PFSK-1 (cell line): ENCODE results near the gene DDX24.

Experiments
- FOXP2 ChIP-seq: optimal IDR thresholded peaks from 2 replicates; pipeline ENCODE3; 2011; ENCODE audit warnings: borderline replicate concordance, control low read depth, inconsistent platforms; ENCODE audit not compliant: insufficient read depth; ENCODE audit errors: extremely low read length, extremely low read depth
- POLR2AphosphoS5 ChIP-seq: IDR thresholded peaks from 2 replicates; pipeline ENCODE4 v1.6.1; 2012; ENCODE audit warnings: low read depth, mild to moderate bottlenecking, control low read depth, low read length, moderate library complexity
- REST ChIP-seq, 2 experiments: IDR thresholded peaks; 2 replicates each; pipeline versions ENCODE4 v1.6.1 to v1.8.0; 2011 to 2012; ENCODE audit warnings: low read depth in 2 of 2, low read length in 2 of 2, control low read depth in 1 of 2, inconsistent platforms in 1 of 2, mild to moderate bottlenecking in 1 of 2, moderate library complexity in 1 of 2; ENCODE audit not compliant: insufficient read depth in 1 of 2
- SIN3A ChIP-seq: IDR thresholded peaks from 2 replicates; pipeline ENCODE4 v1.6.1; 2012; ENCODE audit warnings: mild to moderate bottlenecking, low read length, moderate library complexity, borderline replicate concordance; ENCODE audit not compliant: insufficient read depth
- TAF1 ChIP-seq: IDR thresholded peaks from 2 replicates; pipeline ENCODE4 v1.6.1; 2012; ENCODE audit warnings: low read length, control low read depth, borderline replicate concordance; ENCODE audit not compliant: insufficient read depth

Gene DDX24

GRCh38 chr14:94119071-94119470, 38.1 kb upstream of the DDX24 start:
- TF ChIP-seq FOXP2 (no peak), TAF1 (no peak), REST (IDR thresholded peaks at IDR 0.05; ENCODE audit: insufficient read depth in 1 of 2, low read depth in 2 of 2, low read length in 2 of 2) (no peak), SIN3A (no peak), POLR2AphosphoS5 (no peak)

GRCh38 chr14:94117856-94118255, 36.9 kb upstream of the DDX24 start:
- TF ChIP-seq SIN3A (no peak), TAF1 (no peak), REST (IDR thresholded peaks at IDR 0.05; ENCODE audit: insufficient read depth in 1 of 2, low read depth in 2 of 2, low read length in 2 of 2) (no peak), POLR2AphosphoS5 (no peak), FOXP2 (no peak)

GRCh38 chr14:94116701-94117100, 35.7 kb upstream of the DDX24 start:
- TF ChIP-seq TAF1 (no peak), SIN3A (no peak)

GRCh38 chr14:94115631-94116030, 34.6 kb upstream of the DDX24 start:
- no peak for TF ChIP-seq TAF1
- TF ChIP-seq SIN3A = no peak
- no peak for TF ChIP-seq REST (IDR thresholded peaks at IDR 0.05; ENCODE audit: insufficient read depth in 1 of 2, low read depth in 2 of 2, low read length in 2 of 2)
- TF ChIP-seq FOXP2 = no peak
- TF ChIP-seq POLR2AphosphoS5 = no peak

GRCh38 chr14:94115058-94115591, 34.1 kb upstream of the DDX24 start:
- no peak for TF ChIP-seq POLR2AphosphoS5
- no peak for TF ChIP-seq FOXP2
- no peak for TF ChIP-seq REST (IDR thresholded peaks at IDR 0.05; ENCODE audit: insufficient read depth in 1 of 2, low read depth in 2 of 2, low read length in 2 of 2)
- no peak for TF ChIP-seq SIN3A
- TF ChIP-seq TAF1 = no peak
